GOT3 (cell line): Measurements from ENCODE around the gene ZNRF3.
"Not testable (repeated sequence)": the region's sequence is repeated elsewhere in the genome, so short reads cannot be mapped to it uniquely, and the experiment has no call there.

Experiments used
- DNase-seq: peaks from one replicate; lab custom pipeline; 2025; ENCODE audit warnings: mixed read lengths; lab: John Stamatoyannopoulos, UW

The ZNRF3 gene

GRCh38 chr22:28931844-28932567 is 48.6 kb downstream of the ZNRF3 start:
- no peak for DNase-seq

GRCh38 chr22:28933321-28933720 is 49.9 kb downstream of the ZNRF3 start:
- no peak for DNase-seq

- no peak for DNase-seq
Measured at GRCh38 chr22:28934026-28934425, 50.7 kb downstream of the ZNRF3 start.

- DNase-seq = no peak
Measured at GRCh38 chr22:28935140-28935539, 51.8 kb downstream of the ZNRF3 start.

- no peak for DNase-seq
Measured at GRCh38 chr22:28935713-28936112, 52.3 kb downstream of the ZNRF3 start.

GRCh38 chr22:28936200-28936599 is 52.8 kb downstream of the ZNRF3 start:
- DNase-seq = no peak

GRCh38 chr22:28937206-28938025 is 54.0 kb downstream of the ZNRF3 start:
- no peak for DNase-seq

- DNase-seq = no peak
Measured at GRCh38 chr22:28938286-28938833, 55.0 kb downstream of the ZNRF3 start.

GRCh38 chr22:28939394-28939793 is 56.0 kb downstream of the ZNRF3 start:
- DNase-seq = no peak

- no peak for DNase-seq
Measured at GRCh38 chr22:28939932-28940331, 56.6 kb downstream of the ZNRF3 start.

- no peak for DNase-seq
Measured at GRCh38 chr22:28940441-28940840, 57.1 kb downstream of the ZNRF3 start.

GRCh38 chr22:28942333-28942732 is 59.0 kb downstream of the ZNRF3 start:
- DNase-seq = no peak

GRCh38 chr22:28942801-28943500 is 59.6 kb downstream of the ZNRF3 start:
- DNase-seq = no peak

GRCh38 chr22:28943501-28943879 is 60.1 kb downstream of the ZNRF3 start:
- DNase-seq = no peak

- DNase-seq = no peak
Measured at GRCh38 chr22:28947125-28947524, 63.8 kb downstream of the ZNRF3 start.

GRCh38 chr22:28948424-28948823 is 65.1 kb downstream of the ZNRF3 start:
- DNase-seq = no peak

GRCh38 chr22:28948860-28949551 is 65.6 kb downstream of the ZNRF3 start:
- not testable (repeated sequence) for DNase-seq

- DNase-seq = no peak
Measured at GRCh38 chr22:28949788-28950187, 66.4 kb downstream of the ZNRF3 start.

GRCh38 chr22:28950617-28951411 is 67.4 kb downstream of the ZNRF3 start:
- DNase-seq = no peak

GRCh38 chr22:28951530-28951929 is 68.2 kb downstream of the ZNRF3 start:
- no peak for DNase-seq

GRCh38 chr22:28951969-28952521 is 68.7 kb downstream of the ZNRF3 start:
- DNase-seq = no peak
